ENCODE data around the gene DIO3. TPM values are rescaled to one million over a fixed set of nuclear protein-coding genes. Genes with fewer than 3 reads are reported as not detected.

The DIO3 gene
- total RNA-seq, 1 donor, result under 0.01 TPM

DNA sequence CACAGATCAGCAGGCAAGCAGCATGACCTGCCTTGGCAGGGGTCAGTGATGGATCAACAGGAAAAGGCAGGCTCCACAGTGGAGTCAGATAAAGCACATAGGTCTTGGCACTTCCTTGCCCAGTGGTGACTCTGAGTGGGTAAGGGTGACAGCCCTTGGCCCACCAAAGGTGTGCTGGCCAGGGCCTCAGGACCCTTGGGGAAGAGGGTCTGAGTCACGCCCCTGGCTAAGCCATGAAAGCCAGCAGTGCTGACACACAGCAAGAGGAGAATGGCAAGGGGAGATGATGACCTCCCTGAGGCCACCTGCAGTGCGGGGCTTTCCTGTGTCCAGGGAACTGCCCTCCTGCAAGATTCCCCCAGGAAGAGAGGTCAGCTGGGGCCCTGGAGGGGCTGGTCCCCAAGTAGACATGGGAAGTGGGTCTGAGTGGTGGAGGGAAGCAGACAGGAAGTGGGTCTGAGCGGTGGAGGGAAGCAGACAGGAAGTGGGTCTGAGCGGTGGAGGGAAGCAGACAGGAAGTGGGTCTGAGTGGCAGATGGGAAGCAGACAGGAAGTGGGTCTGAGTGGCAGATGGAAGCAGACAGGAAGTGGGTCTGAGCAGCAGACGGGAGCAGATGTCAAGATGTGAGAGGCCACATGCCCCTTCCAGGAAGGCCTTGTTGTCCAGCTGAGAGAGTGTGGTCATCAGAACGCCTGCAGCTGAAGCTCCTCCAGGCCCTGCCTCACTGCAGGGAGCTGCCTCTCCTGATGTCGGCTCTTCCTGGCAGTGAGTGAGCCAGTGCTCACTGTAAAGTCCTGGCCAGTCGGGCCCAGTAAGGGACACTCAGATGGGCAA, 34.8 kb downstream of the DIO3 start:
- DNase-seq (ENCODE audit: low read depth in 2 of 3, low spot score in 2 of 3), result peak in 2 of 3 donors; percentile 6 to 41

DNA sequence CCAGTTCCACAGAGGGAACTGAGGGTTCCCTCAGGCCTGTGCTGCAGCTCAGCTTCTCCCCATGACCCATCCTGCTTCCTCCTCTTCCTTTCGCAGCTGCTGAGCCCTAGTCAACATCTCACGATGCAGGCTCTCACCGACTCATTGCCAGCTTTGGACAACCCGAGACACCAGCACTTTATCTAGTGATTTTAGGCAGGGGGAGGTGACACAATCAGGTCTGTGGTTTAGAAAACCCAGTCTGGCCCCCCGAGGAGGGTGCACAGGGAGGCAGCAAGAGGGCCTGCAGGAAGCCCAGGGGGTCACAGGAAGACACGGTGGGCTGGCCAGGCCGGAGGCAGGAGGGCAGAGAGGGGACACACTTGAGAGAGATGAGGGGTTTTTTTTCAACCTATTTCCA, 35.4 kb downstream of the DIO3 start:
- DNase-seq (ENCODE audit: low read depth in 2 of 3, low spot score in 2 of 3), result peak in 1 of 3 donors; percentile 1

DNA sequence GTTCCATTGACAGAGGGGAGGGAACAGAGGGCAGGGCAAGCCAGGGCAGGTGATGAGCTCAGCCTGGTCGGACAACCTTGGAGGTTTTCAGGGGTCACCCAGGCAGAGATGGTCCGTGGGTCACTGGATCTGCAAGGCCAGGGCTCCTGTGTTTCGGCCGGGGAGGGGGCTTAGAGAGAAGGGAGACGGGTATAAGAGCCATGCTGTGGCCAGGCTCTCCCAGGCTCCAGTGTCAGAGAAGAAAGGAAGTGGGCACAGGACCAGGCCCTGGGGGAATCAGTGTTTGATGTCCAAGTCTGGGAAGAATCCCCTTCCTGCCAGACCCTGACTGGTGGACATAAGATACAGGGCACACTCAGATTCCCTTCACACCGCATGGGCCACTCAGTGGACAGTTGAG, 36.9 kb downstream of the DIO3 start:
- no peak for DNase-seq (ENCODE audit: low read depth in 2 of 3, low spot score in 2 of 3)

DNA sequence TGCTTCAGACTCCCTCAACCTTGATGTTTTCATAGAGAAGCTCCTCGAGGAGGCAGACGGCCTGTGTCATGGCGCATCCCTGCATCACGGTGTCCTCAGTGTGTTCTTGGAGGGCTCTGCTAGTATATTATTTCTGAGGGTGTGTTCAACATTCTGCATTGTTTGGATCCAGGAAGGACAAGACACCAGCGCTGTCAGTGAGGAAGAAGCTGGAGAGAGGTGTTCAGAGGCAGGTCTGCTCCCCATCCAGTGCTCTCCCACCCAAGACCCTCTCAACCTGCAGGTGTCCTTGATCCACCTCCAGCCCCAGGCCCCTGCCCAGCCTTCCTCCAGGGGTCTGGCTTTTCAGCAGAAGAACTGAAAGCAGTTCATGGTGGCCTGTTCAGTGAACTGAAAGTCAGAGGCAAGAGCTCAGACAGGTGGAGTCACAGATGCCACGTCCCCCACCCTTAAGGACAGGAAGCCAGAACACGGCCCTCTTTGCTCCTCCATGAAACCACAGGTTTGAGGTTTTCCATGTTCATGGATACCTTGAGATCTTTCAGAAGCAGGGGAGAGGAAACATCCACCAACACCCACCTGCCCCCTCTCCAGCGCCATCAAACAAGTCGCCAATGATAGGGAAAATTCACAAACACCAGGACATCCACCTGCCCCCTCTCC, 37.4 kb downstream of the DIO3 start:
- DNase-seq (ENCODE audit: low read depth in 2 of 3, low spot score in 2 of 3), result no peak

GRCh38 chr14:101599234-101599885, 38.1 kb downstream of the DIO3 start:
- no peak for DNase-seq (ENCODE audit: low read depth in 2 of 3, low spot score in 2 of 3)

DNA sequence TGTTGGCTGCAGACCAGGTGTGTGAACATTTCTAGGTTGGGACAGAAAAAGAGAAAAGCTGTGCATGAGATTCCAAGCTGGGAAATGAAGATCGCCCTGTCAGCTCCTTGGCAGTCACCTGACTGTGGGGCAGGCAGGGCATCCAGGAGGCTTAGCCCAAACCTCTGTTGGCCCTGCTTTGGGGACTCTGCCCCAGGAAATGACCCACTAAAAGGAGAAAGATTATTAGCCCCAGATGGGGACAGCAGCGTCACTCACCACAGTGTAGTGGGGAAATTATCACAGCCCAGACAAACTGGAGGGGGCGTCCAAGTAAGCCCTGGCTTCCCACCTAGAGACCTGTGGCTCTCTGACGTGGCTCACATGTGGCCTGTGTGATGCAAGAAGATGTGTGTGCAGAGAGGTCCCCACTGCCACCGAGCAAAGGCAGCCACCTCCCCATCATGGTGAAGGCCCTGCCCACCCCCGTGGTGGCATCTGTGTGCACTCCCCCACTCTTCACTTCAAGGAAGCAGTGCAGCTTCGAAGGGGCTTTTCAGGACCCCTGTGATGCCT, 39.1 kb downstream of the DIO3 start:
- DNase-seq (ENCODE audit: low read depth in 2 of 3, low spot score in 2 of 3), result no peak

GRCh38 chr14:101600891-101601605, 39.8 kb downstream of the DIO3 start:
- no peak for DNase-seq (ENCODE audit: low read depth in 2 of 3, low spot score in 2 of 3)

DNA sequence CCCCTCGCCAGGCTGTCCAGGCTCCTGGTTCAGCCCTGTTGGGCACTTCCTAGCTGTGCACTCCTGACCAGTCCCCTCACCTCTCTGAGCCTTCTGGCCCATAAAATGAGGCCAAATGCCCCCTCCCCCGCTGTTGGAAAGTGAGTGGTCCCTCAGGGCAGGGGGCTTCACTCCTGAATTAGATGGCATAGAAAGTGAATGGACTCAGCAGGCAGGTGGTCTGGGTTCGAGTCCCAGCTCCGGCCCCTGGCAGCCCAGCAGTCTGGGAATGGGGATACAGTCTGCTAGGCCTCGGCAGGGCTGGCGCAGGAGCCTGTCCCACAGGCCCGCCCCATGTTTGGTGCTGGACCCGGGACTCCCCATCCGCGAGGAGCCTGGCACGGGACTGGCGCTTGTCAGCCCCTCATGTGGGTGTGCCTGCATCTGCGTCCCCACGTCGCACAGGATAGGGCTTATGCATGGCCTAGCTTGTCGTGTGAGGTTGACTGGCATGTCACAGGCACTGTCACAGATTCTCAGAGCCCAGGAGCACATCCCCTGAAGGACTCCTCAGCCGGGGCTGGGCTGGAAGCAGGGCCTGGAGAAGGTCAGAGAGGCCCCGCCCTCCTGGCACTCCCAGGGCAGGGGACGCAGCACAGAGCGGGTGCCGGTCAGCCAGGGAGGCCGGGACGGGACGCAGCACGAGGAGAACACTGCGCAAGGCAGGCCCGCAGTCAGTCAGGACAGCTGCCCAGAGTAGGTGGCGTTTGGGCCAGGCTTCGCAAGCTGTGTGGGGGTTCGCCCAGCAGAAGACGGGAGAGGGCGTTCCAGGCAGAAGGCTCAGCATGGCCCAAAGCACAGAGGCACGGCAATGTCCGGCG, 40.5 kb downstream of the DIO3 start:
- DNase-seq (ENCODE audit: low read depth in 2 of 3, low spot score in 2 of 3), result no peak

DNA sequence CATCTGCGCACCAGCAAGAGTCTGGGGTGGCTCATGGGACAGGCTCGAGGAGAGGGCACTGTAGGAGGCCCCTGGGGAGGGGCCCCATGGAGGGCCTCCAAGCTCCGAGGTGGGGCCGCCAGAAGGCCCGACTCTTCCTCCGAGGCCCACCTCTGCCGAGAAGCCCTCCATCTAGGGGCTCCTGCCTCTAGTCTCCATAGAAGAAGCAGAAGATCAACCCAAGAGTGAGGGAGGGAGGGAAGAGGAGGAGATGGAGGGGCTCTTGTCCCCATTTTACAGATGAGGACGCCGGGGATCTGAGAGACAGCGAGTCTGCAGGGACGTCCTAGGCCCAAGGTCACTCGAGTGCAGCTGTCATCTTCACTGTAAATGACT, 41.2 kb downstream of the DIO3 start:
- DNase-seq (ENCODE audit: low read depth in 2 of 3, low spot score in 2 of 3), result no peak

GRCh38 chr14:101603096-101603495, 41.8 kb downstream of the DIO3 start:
- DNase-seq (ENCODE audit: low read depth in 2 of 3, low spot score in 2 of 3), result no peak

GRCh38 chr14:101604228-101604934, 43.1 kb downstream of the DIO3 start:
- no peak for DNase-seq (ENCODE audit: low read depth in 2 of 3, low spot score in 2 of 3)

DNA sequence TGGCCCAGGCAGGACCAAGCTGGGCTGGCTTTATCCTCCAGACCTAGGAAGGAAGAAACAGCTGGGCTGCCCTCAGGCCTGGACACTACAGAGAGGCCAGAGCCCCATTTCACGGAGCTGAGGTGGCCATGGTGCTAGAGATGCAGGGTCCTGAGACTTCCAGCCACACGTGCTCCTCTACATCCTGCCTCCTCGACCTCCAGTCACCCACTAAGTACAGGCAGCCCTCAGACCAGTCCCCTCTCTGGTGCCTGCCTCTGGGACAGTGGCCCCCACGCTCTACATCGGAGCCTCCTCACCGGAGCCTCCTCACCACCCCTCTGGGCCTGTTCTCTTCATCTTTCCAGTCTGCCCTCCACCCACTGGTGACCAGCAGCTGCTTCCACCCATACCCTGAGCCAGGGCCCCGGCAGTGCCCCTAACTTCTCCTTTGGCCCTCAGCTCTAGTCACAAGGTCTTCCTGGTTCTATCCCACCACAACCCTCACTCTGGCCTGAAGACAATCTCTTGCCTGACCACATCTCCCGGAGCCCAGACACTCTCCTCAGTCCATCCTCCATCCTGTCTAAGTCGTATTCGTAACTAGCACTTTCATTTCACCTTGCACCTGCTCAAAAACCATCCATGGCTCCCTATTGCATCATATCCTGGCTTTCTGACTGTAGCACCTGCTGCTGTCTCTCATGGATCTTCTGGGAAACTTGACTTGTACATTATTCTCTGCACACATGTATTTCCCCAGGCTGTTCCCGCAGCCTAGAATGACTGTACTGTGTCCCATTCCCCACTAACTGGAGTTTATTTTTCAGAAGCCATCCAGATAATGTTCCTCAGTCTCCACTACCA, 43.9 kb downstream of the DIO3 start:
- DNase-seq (ENCODE audit: low read depth in 2 of 3, low spot score in 2 of 3), result no peak

- no peak for DNase-seq (ENCODE audit: low read depth in 2 of 3, low spot score in 2 of 3)
Measured at GRCh38 chr14:101605836-101606235, 44.5 kb downstream of the DIO3 start.

Other genes with a start within 250 kb of the DIO3 start
- 51.2 TPM for gene PPP2R5C, start 200.2 kb downstream of the DIO3 start, total RNA-seq